ENCODE measurements around the gene AMER1.

GRCh38 chrX:64190136-64190740 is 15.3 kb downstream of the AMER1 start:
- no peak for TF ChIP-seq POLR2A (IDR thresholded peaks at IDR 0.05)
- TF ChIP-seq CTCF (IDR thresholded peaks at IDR 0.05) = no peak
